Activated T-cell treated with anti-CD3 and anti-CD28 coated beads, Interleukin-2, amount 50 U/mL, for 24 hours (primary cell): ENCODE measurements around the gene OGFOD2.

Experiments used
- DNase-seq: peaks from one replicate; pipeline ENCODE4 v3.0.0-alpha.2; 2020
- H3K27ac Mint-ChIP-seq: 2 replicates; pipeline ENCODE4 v1.8.0; 2020; ENCODE audit warnings: mild to moderate bottlenecking, mixed read lengths
- H3K27me3 Mint-ChIP-seq: 2 replicates; pipeline ENCODE4 v1.8.0; 2020; ENCODE audit warnings: mixed read lengths
- H3K36me3 Mint-ChIP-seq: 2 replicates; pipeline ENCODE4 v1.8.0; 2020; ENCODE audit warnings: low read depth, mixed read lengths
- H3K4me1 Mint-ChIP-seq: 2 replicates; pipeline ENCODE4 v1.8.0; 2020; ENCODE audit warnings: low read depth, mixed read lengths
- H3K4me3 Mint-ChIP-seq: 2 replicates; pipeline ENCODE4 v1.8.0; 2020; ENCODE audit warnings: mild to moderate bottlenecking, moderate library complexity, mixed read lengths
- H3K9me3 Mint-ChIP-seq: 2 replicates; pipeline ENCODE4 v1.8.0; 2020; ENCODE audit warnings: mixed read lengths

OGFOD2 gene

DNA sequence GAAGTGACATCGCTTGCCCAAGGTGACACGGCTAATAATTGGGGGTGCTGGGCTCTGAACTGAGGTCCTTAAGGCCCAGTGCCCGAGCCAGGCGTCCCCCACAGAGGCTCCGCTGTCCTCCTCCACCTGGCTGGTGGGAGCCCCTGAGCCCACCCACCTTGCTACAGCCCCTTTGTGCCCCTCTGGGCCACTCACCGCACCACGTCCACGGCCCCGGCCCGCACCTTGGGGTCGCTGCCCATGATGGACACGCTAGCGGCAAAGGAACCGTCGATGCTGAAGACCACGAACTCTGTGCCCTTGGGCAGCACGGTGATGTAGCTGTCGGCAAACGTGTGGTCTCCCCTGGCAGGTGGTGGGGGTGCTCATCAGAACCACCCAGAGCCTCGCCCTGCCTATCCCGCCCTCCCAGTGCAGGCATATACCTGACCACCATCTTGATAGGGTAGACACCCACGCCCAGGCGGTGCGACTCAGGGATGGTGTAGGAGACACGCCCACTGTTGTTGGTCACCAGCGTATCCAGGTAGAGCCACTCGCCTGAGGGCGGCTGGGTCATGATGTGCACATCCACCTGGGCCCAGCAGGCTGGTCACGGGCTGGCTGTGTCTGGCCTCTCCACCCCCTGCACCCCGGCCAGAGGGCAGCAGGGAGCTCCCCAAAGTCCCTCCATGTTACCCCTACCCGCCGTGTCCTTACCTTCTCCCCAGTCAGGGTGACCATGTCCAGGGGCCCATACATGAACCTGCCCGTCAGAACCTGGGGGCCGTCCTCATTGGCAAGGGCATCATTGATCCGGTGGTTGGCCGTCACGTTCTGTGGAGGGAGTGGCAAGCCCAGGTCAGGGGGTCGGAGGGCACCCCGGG is 12.3 kb downstream of the OGFOD2 start:
- Mint-ChIP-seq H3K4me1 (peaks cover 24% of the 10 kb centered on the region), H3K4me3 (no peak overlapping the region), H3K36me3 (peaks cover 40% of the 10 kb centered on the region), H3K27me3 (no peaks in the 10 kb centered on the region), H3K27ac (peak overlapping the region; percentile 18), H3K9me3 (no peaks in the 10 kb centered on the region)
- DNase-seq: no peak

DNA sequence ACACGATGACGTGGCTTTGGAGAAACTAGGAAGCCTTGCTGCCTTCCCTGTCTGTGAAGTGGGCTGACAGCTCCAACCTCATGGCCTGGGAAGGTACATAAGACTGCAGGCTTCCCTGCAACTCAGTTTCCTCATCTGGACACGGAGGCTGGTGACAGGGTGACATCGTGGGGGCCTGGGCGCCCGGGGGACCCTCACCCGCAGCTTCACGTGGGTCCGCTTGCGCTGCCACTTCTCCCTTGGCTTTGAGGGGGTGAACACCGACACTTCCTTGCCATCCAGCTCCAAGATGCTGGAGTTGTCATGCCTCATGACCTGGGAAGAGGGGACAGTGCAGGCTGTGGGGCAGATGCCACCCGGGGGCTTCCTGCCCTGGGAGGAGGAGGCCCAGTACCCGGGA is 13.0 kb downstream of the OGFOD2 start:
- Mint-ChIP-seq H3K9me3 (no peaks in the 10 kb centered on the region), H3K4me1 (peaks cover 18% of the 10 kb centered on the region), H3K36me3 (peaks cover 32% of the 10 kb centered on the region), H3K27me3 (no peaks in the 10 kb centered on the region), H3K27ac (no peak overlapping the region), H3K4me3 (no peak overlapping the region)
- no peak for DNase-seq

DNA sequence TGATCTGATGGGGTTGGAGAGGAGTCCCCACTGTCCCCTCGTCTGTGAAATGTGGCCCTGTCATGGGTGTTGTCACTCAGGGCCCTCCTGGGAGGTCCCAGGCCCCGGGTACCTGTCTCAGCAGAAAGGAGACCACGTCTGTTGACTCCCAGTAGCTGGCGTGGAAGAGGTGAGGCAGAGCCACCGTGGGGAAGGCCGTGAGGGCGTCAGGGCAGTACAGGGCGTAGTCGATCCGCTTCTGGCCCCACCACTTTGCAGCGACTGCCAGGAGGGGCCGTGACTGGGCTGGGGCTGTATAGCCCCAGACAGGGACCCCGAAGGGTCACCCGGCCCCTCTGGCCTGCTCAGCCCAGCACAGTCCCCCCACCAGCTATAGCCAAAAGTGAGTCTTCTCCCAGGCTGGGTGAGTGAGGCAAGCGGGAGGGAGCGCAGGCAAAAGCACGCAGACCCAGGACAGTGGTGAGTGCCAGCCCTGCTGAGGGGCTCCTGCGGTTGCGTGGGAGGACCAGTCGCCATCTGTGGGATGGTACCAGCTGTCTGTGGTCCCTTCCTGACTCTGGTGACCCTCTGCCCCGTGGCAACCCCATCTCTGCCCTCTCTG is 13.7 kb downstream of the OGFOD2 start:
- H3K36me3 Mint-ChIP-seq: peaks cover 26% of the 10 kb centered on the region
- no peak overlapping the region for H3K27ac Mint-ChIP-seq
- DNase-seq: no peak
- H3K4me1 Mint-ChIP-seq: peaks cover 17% of the 10 kb centered on the region
- H3K27me3 Mint-ChIP-seq: no peaks in the 10 kb centered on the region
- H3K4me3 Mint-ChIP-seq: no peak overlapping the region
- H3K9me3 Mint-ChIP-seq: no peaks in the 10 kb centered on the region

- Mint-ChIP-seq H3K4me3 (no peak overlapping the region), H3K9me3 (no peaks in the 10 kb centered on the region), H3K27ac (no peak overlapping the region), H3K27me3 (no peaks in the 10 kb centered on the region), H3K36me3 (peaks cover 20% of the 10 kb centered on the region), H3K4me1 (peaks cover 13% of the 10 kb centered on the region)
- DNase-seq: no peak
Observed at GRCh38 chr12:122989225-122989839, 14.3 kb downstream of the OGFOD2 start.

DNA sequence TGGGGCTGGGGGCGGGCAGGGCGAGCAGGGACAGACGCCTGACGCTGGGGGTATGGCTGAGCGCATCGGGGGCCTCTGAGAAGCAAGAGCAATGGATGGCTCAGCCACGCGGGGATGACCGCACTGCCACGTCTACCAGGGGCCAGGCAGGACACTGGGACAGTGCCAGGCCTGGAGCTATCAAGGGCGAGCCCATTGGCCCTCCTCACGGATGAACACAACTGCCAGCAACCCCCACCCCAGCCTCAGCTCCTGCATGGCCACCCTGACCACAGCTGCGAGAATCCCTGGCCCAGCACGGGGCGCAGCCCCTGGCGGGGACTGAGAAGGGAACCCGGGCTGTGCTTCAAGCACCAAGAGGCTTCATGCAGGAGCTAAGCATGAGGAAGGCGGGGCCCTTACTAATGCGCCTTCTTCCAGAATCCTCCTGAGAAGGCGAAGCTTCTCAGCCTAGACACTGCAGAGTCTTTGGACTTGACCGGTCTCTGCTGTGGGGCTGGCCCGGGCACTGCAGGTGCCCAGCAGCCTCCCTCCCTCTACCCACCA is 14.9 kb downstream of the OGFOD2 start:
- peaks cover 13% of the 10 kb centered on the region for H3K36me3 Mint-ChIP-seq
- no peaks in the 10 kb centered on the region for H3K27me3 Mint-ChIP-seq
- H3K4me3 Mint-ChIP-seq: no peak overlapping the region
- H3K27ac Mint-ChIP-seq: no peak overlapping the region
- no peaks in the 10 kb centered on the region for H3K9me3 Mint-ChIP-seq
- DNase-seq: no peak
- H3K4me1 Mint-ChIP-seq: peaks cover 9% of the 10 kb centered on the region

- Mint-ChIP-seq H3K27ac (no peak overlapping the region), H3K27me3 (no peaks in the 10 kb centered on the region), H3K9me3 (no peaks in the 10 kb centered on the region), H3K4me3 (no peak overlapping the region), H3K36me3 (peaks cover 9% of the 10 kb centered on the region), H3K4me1 (peaks cover 9% of the 10 kb centered on the region)
- no peak for DNase-seq
Observed at GRCh38 chr12:122990561-122990960, 15.5 kb downstream of the OGFOD2 start.

GRCh38 chr12:122990961-122991622 is 16.0 kb downstream of the OGFOD2 start:
- Mint-ChIP-seq H3K27ac (no peak overlapping the region), H3K9me3 (no peaks in the 10 kb centered on the region), H3K4me3 (no peak overlapping the region), H3K27me3 (no peaks in the 10 kb centered on the region), H3K36me3 (peaks cover 9% of the 10 kb centered on the region), H3K4me1 (peaks cover 9% of the 10 kb centered on the region)
- DNase-seq: no peak

DNA sequence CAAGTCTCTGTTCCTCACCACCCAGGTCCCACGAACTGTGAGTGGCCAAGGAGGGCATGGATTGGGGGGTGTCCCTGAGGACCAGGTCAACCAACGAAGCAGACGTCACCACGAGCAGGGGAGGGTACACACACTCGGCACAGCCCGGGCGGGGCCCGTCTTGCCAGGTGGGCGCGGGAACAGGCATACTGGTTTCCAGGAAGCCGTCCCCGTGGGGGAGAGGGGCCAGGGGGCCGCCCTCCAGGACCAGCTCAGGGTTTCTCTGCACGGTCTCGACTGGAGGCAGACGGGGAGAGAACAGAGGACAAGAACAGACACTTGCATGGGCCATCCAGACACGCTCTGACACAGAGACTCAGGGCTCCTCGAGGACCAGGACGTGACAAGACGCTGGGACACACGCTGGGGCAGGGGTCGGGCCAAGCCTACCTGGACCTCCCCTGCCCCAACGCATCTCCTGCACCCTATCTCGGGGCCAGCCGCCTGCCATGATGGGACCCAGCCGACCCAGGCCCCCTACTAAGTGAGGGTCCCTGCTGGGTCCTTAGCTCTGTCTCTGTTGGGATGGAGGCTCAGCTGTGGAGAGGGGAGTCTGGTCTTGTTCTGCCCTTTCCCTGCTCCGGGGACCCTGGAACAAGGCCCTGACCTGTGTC is 16.7 kb downstream of the OGFOD2 start:
- Mint-ChIP-seq H3K36me3 (peaks cover 4% of the 10 kb centered on the region), H3K4me3 (no peak overlapping the region), H3K9me3 (no peaks in the 10 kb centered on the region), H3K27me3 (no peaks in the 10 kb centered on the region), H3K4me1 (peaks cover 9% of the 10 kb centered on the region), H3K27ac (no peak overlapping the region)
- no peak for DNase-seq

- H3K36me3 Mint-ChIP-seq: peaks cover 2% of the 10 kb centered on the region
- H3K4me3 Mint-ChIP-seq: no peak overlapping the region
- no peak overlapping the region for H3K27ac Mint-ChIP-seq
- no peak for DNase-seq
- no peaks in the 10 kb centered on the region for H3K9me3 Mint-ChIP-seq
- H3K27me3 Mint-ChIP-seq: no peaks in the 10 kb centered on the region
- peaks cover 9% of the 10 kb centered on the region for H3K4me1 Mint-ChIP-seq
Observed at GRCh38 chr12:122992386-122992785, 17.3 kb downstream of the OGFOD2 start.

DNA sequence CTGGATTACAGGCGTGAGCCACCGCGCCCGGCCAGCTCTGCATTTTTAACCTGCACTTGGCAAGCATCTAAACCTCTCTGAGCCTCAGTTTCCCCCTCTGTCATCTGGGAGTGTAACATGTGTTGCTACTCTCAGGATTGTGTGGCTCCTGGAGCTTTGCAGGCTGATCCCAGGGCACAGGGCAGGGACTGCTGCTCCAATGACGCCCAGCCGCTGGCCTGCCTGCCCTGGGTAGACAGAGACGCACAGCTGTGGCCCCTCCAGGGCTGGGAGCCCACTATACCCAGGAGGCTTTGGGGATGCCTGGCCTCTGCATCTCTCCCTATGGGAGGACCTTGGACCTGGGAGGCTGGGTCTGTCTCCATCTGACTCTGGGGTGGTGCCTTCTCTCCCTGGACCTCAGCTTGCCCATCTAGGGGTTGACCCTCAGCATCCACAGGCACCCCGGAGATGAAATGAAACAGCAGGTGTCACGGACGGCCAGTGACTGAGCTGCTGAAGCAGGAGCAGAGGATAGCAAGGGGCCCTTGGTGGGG is 19.2 kb downstream of the OGFOD2 start:
- no peak overlapping the region for H3K27ac Mint-ChIP-seq
- H3K4me1 Mint-ChIP-seq: peaks cover 9% of the 10 kb centered on the region
- H3K9me3 Mint-ChIP-seq: no peaks in the 10 kb centered on the region
- peaks cover 2% of the 10 kb centered on the region for H3K36me3 Mint-ChIP-seq
- H3K4me3 Mint-ChIP-seq: no peak overlapping the region
- no peaks in the 10 kb centered on the region for H3K27me3 Mint-ChIP-seq
- no peak for DNase-seq

DNA sequence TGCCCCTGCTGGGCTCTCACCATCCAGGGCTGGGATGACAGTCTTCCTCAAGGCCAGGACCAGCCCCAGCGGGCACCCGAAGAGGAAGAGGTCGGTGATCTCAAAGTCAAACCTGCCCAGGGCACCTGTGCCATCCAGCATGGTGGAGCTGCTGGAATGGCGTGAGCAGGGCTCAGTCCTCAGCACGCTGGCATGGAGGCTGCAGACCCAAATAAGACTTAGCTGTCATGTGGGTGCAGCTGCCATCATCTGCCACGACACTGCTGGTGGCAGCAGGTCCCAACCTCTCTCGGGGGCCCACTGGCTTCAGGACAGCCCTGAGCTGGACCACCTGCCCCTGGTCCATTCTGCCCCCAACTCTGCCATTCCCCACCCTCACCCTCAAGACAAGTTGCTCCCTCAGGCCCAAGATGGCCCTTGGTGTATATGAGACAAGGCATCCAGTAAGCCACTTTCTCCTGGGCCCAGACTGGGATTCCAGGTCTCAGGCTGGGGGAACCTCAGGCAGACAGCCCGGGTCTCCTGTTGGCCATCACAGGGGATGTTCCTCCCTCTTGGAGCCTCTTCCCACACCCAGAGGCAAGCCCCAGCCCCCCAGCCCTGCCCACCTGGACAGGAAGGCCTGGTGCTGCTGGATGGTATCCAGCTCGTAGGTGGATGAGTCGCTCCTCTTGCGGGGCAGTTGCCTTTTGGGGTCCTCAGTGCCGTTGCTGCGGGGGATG is 19.9 kb downstream of the OGFOD2 start:
- H3K36me3 Mint-ChIP-seq: peaks cover 2% of the 10 kb centered on the region
- H3K4me3 Mint-ChIP-seq: no peak overlapping the region
- DNase-seq: no peak
- H3K27ac Mint-ChIP-seq: no peak overlapping the region
- H3K27me3 Mint-ChIP-seq: no peaks in the 10 kb centered on the region
- H3K4me1 Mint-ChIP-seq: peaks cover 9% of the 10 kb centered on the region
- H3K9me3 Mint-ChIP-seq: no peaks in the 10 kb centered on the region

DNA sequence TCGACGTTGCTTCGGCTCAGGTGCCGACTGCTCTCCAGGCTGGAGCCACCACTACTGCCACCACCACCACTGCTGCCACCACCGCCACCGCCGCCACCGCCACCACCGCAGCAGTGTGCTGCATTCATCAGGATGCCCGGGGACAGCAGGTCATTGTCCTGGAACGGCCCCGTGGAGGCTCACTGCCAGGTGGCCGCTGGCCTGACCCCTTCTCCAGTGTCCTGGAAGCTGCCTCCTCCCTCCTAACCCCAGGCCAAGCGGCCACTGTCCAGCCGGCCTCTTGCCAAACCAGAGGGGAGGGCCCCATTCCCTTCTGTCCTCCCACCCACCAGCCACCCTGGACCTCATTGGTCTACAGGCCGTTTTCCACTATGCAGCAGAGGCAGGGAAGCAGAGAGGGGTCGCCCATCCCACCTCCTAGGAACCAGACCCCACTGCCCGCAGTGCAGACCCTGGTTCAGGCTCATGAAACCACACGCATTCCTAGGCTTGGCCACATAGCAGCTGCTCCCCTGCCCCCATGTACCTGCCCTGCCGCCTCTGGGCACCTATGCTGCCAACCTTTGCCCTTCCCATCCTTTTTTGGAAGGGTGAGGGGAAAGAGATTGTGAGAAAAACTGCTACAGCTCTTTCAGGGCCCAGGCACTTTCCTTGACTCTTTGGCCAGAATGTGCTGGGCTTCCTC is 20.6 kb downstream of the OGFOD2 start:
- H3K36me3 Mint-ChIP-seq: peaks cover 7% of the 10 kb centered on the region
- H3K4me1 Mint-ChIP-seq: peaks cover 9% of the 10 kb centered on the region
- no peaks in the 10 kb centered on the region for H3K27me3 Mint-ChIP-seq
- DNase-seq: no peak
- H3K4me3 Mint-ChIP-seq: no peak overlapping the region
- no peak overlapping the region for H3K27ac Mint-ChIP-seq
- H3K9me3 Mint-ChIP-seq: no peaks in the 10 kb centered on the region

DNA sequence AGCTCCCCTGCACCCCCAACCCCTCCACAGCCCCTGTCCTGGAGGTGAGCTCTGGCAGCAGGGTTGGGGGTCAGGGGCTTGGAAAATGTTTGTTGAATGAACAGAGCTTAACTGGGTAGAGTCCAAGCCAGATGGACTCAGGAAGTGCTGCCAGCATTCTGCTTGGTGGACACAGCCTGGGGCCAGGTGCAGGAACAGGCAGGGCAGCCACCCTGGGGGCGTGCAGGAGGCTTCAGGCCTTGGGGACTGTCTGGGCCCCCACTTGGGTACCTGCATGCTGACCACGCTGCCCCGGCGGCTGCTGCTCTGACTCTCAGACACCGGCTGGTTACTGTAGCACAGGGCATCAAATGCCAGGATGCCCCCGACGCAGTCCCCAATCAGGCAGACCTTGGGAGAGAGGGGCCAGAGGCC is 21.2 kb downstream of the OGFOD2 start:
- Mint-ChIP-seq H3K27ac (no peak overlapping the region), H3K27me3 (no peaks in the 10 kb centered on the region), H3K9me3 (no peaks in the 10 kb centered on the region), H3K4me3 (no peak overlapping the region), H3K36me3 (peaks cover 10% of the 10 kb centered on the region), H3K4me1 (peaks cover 9% of the 10 kb centered on the region)
- DNase-seq: no peak
